Memory B cell (primary cell): ENCODE measurements around the gene BCL2L2.
A peak's percentile ranks its signal among the peaks of the same experiment; 100 is the strongest.
"Not testable (repeated sequence)": the region's sequence is repeated elsewhere in the genome, so short reads cannot be mapped to it uniquely, and the experiment has no call there.

Source experiments
- ATAC-seq: fragments of 150-1000 bp; cut with Tn5 transposase; 2 replicates; pipeline ENCODE4 v1.10.0; 2021; ENCODE audit warnings: low read depth, mild to moderate bottlenecking, moderate library complexity
- DNase-seq, 2 donors: peaks; one replicate each; pipeline ENCODE4 v3.0.0; 2022; ENCODE audit warnings: low spot score in 2 of 2
- H3K27ac Mint-ChIP-seq: one replicate; pipeline ENCODE4 v1.8.0; 2022; ENCODE audit warnings: mild to moderate bottlenecking, moderate library complexity, mixed read lengths
- H3K27me3 Mint-ChIP-seq: one replicate; pipeline ENCODE4 v1.8.0; 2022; ENCODE audit warnings: mixed read lengths
- H3K36me3 Mint-ChIP-seq: one replicate; pipeline ENCODE4 v1.8.0; 2022; ENCODE audit warnings: mild to moderate bottlenecking, mixed read lengths
- H3K4me1 Mint-ChIP-seq: one replicate; pipeline ENCODE4 v1.8.0; 2022; ENCODE audit warnings: mixed read lengths
- H3K4me3 Mint-ChIP-seq: one replicate; pipeline ENCODE4 v1.8.0; 2022; ENCODE audit warnings: mild to moderate bottlenecking, moderate library complexity, mixed read lengths
- H3K9me3 Mint-ChIP-seq: one replicate; pipeline ENCODE4 v1.8.0; 2022; ENCODE audit warnings: mixed read lengths

The BCL2L2 gene

DNA sequence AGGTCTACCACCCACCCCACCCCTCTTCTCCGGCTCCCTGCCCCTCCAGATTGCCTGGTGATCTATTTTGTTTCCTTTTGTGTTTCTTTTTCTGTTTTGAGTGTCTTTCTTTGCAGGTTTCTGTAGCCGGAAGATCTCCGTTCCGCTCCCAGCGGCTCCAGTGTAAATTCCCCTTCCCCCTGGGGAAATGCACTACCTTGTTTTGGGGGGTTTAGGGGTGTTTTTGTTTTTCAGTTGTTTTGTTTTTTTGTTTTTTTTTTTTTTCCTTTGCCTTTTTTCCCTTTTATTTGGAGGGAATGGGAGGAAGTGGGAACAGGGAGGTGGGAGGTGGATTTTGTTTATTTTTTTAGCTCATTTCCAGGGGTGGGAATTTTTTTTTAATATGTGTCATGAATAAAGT lies 19.1 kb downstream of the BCL2L2 start:
- not testable (repeated sequence) for H3K4me3 Mint-ChIP-seq, ATAC-seq, DNase-seq, H3K9me3 Mint-ChIP-seq, H3K27ac Mint-ChIP-seq, H3K27me3 Mint-ChIP-seq
- H3K36me3 Mint-ChIP-seq: peaks cover 21% of the 10 kb centered on the region
- peaks cover 18% of the 10 kb centered on the region for H3K4me1 Mint-ChIP-seq

DNA sequence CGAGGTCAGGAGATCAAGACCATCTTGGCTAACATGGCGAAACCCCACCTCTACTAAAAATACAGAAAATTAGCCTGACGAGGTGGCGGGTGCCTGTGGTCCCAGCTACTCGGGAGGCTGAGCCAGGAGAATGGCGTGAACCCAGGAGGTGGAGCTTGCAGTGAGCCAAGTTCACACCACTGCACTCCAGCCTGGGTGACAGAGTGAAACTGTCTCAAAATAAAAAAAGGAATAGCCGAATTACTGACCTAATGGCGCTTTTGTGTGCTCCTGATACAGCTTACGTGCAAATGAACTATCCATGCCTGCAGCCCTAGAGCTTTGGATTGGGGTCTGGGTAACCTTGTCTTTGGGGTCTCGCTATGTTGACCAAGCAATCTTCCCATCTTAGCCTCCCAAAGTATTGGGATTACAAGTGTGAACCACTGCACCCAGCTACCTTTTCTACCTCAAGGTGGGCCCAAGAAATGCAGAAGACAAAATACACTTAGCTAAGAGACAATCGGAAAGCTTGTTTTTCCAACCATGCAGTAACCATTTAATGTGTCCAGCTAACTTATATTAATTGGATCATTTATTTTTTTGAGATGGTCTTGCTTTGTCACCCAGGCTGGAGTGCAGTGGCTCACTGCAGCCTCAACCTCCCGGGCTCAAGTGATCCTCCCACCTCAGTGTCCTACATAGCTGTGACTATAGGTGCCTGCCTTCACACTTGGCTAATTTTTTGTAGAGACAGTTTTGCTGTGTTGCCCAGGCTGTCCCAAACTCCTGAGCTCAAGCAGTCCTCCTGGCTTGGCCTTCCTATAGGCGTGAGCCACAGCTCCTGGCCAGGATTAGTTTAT lies 20.1 kb downstream of the BCL2L2 start:
- ATAC-seq (no peak), DNase-seq (no peak)
- H3K9me3 Mint-ChIP-seq: no peaks in the 10 kb centered on the region
- H3K4me3 Mint-ChIP-seq: no peak overlapping the region
- peaks cover 18% of the 10 kb centered on the region for H3K4me1 Mint-ChIP-seq
- peaks cover 21% of the 10 kb centered on the region for H3K36me3 Mint-ChIP-seq
- no peak overlapping the region for H3K27ac Mint-ChIP-seq
- no peaks in the 10 kb centered on the region for H3K27me3 Mint-ChIP-seq

DNA sequence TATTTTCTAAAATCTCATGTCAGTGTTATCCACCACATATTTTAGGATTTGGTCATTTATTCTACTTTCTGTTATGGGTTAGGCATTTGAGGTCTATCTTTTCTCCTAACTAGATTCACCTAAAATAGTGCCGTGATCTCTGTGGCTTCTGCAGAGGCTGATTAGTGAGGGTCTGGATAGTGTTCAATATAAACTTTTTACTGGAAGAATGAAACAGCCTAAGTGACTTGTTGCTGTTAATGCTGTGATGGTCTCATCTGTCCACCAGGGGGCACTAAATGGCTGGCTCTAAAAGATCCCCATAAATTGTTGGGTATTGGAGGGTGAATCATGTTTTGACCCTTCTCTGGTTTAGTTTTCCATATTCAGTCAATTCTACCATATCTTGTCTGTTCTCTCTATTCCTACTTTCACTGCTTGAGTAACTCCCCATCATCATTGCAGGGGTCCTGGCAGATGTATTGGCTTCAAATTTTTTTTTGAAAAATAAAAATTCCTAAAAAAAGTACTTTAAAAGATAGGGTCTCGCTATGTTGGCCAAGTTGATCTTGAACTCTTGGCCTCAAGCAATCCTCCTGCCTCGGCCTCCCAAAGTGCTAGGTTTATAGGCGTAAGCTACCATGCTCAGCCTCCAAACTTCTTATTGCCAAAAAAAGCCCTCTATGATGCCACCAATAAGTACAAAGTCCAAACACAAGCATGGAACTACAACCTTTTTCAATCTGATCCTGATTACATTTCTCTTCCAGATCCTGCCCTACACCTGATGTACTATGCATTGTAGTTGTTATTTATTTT lies 21.5 kb downstream of the BCL2L2 start:
- peaks cover 7% of the 10 kb centered on the region for H3K4me1 Mint-ChIP-seq
- no peaks in the 10 kb centered on the region for H3K27me3 Mint-ChIP-seq
- no peak overlapping the region for H3K4me3 Mint-ChIP-seq
- DNase-seq (peak; percentile 47 to 50), ATAC-seq (peak; percentile 69)
- peaks cover 18% of the 10 kb centered on the region for H3K36me3 Mint-ChIP-seq
- H3K9me3 Mint-ChIP-seq: no peaks in the 10 kb centered on the region
- H3K27ac Mint-ChIP-seq: no peak overlapping the region

DNA sequence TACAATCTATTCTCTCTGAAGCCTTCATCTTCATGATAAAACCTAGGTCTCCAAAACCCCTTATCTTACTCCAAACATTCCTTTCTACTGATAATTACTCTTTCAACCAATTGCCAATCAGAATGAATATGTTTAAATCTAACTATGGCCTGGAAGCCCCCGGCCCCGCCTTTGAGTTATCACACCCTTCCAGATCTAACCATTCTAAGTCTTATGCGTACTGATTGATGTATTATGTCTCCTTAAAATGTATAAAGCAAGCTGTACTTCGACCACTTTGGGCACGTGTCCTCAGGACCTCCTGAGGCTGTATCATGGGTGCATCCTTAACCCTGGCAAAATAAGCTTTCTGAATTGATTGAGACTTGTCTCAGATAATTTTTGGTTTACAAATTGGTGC lies 29.0 kb downstream of the BCL2L2 start:
- no peak overlapping the region for H3K4me3 Mint-ChIP-seq
- no peak for DNase-seq

DNA sequence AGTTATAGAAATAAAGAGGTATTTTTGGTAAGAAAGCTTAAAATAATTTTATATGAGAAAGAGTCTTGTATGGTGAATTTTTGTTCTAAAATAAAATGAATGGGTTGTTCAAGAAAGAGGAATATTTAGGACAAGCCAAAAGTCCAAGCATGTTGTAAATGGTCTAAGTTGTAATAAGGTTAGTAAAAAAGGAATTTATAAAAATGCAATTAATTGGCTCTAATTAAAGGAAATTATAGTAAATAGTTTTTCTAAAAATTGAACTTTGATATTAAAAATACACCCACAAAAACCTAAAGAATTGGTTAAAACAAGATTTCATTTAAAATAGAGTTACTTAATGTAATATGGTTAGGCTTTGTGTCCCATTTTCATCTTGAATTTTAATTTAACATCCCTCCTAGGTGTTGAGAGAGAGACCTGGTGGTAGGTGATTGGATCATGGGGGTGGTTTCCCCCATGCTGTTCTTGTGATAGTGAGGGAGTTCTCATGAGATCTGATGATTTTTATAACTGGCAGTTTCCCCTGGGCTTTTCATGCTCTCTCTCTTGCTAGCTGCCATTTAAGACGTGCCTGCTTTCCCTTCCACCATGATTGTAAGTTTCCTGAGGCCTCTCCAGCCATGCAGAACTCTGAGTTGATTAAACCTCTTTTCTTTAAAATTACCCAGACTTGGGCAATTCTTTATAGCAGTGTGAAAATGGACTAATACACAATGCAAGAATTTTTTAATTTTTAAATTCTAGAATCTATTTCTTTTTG lies 33.1 kb downstream of the BCL2L2 start:
- peaks cover 3% of the 10 kb centered on the region for H3K36me3 Mint-ChIP-seq
- H3K27ac Mint-ChIP-seq: no peak overlapping the region
- H3K4me3 Mint-ChIP-seq: no peak overlapping the region
- DNase-seq: no peak
- peaks cover 5% of the 10 kb centered on the region for H3K9me3 Mint-ChIP-seq
- H3K4me1 Mint-ChIP-seq: no peaks in the 10 kb centered on the region
- no peak for ATAC-seq
- H3K27me3 Mint-ChIP-seq: peaks cover 13% of the 10 kb centered on the region

More for the DNA sequence above, 29.0 kb downstream of the BCL2L2 start:
- H3K4me1 Mint-ChIP-seq: no peaks in the 10 kb centered on the region
- peaks cover 5% of the 10 kb centered on the region for H3K9me3 Mint-ChIP-seq
- H3K27ac Mint-ChIP-seq: no peak overlapping the region
- peaks cover 14% of the 10 kb centered on the region for H3K27me3 Mint-ChIP-seq
- ATAC-seq: no peak
- peaks cover 3% of the 10 kb centered on the region for H3K36me3 Mint-ChIP-seq

DNA sequence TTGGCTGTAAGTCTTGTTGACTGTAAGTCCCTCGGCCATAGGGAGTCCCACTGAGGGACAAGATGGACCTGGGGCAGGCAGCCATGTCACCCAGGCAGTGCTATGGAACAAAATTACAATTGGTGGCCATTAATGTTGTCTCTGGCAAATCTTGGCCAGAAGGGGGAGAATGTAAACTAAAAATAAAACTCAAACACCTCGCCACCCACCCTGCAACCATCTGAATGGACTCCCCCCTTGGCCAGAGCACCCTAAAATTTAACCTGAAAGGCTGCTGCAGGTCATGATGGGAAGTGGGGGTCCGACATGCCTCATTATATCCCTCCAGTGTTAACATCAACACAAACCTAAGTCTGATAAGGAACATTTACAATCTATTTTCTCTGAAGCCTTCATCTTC lies 37.8 kb downstream of the BCL2L2 start:
- no peak overlapping the region for H3K27ac Mint-ChIP-seq
- H3K36me3 Mint-ChIP-seq: no peaks in the 10 kb centered on the region
- no peaks in the 10 kb centered on the region for H3K4me1 Mint-ChIP-seq
- H3K9me3 Mint-ChIP-seq: peaks cover 3% of the 10 kb centered on the region
- ATAC-seq: no peak
- no peak for DNase-seq
- H3K4me3 Mint-ChIP-seq: no peak overlapping the region
- peaks cover 5% of the 10 kb centered on the region for H3K27me3 Mint-ChIP-seq

DNA sequence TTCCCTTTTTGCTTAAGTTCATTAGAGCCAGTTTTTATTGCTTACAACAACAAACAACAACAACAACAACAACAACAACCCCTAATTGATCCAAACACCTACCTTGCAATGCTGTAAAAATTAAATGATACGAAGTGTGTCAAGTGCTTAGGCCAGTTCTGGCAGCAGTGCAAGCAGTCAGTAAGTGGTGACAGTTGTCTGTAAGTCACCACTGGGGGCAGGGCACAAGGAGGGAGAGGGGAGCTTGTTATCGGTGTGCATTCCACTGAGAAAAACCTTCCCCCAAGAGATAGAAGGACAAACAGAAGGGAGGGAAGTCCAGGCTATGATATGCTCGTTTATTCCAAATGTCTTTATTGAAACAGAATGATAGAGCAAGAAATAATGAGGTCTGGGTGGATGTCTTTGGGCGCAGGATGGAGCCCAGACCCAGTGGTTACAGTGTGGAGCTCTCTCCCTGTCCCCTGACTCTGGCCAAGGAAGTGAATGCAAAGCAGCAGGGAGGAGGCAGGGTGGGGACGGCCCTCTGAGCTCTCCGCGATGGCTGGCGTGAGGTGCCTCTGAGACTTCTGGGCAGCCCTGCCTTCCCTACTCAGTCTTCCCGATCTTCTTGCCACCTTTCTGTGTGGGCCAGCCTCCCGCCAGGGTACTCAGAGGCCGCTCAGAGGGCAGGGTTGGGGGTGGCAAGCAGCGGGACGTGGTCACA lies 39.5 kb downstream of the BCL2L2 start:
- ATAC-seq (no peak), DNase-seq (no peak)
- Mint-ChIP-seq H3K36me3 (peaks cover 3% of the 10 kb centered on the region), H3K4me3 (no peak overlapping the region), H3K27me3 (peaks cover 19% of the 10 kb centered on the region), H3K9me3 (no peaks in the 10 kb centered on the region), H3K27ac (no peak overlapping the region), H3K4me1 (peaks cover 2% of the 10 kb centered on the region)

DNA sequence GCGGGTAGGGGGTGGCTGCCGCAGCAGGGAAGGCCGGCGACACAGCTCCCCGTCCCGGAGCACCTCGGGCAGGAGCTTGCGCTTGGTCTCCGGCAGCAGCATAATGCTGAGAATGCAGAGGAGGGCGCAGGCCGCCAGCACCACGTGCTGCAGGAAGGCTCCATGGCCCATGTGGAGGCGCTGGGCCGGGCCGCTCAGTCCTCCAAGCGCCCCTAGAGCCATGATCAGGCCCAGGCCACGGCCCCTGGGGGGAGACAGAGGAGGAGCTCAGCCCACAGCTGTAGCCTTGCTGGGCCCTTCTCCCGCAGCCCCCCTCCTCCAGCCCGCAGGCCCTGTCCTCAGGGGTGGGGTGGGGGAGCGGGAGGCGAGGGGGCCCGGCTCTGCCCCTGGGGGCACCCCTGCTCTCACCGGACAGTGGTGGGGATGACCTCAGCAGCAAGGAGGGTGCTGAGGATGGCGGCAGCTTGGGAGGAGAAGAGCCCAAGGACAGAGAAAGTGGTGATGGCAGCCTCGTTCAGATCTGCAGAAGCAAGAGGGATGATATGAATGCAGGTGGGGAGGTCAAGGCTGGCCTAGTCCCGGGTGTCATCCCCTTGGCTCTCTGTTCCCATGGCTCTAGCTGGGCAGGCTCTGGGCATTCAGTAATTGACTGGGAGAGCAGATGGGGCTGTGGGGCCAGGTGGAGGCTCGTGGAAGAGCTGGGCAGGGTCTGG lies 40.2 kb downstream of the BCL2L2 start:
- Mint-ChIP-seq H3K4me1 (peaks cover 3% of the 10 kb centered on the region), H3K4me3 (no peak overlapping the region), H3K27ac (no peak overlapping the region), H3K9me3 (no peaks in the 10 kb centered on the region), H3K36me3 (peaks cover 3% of the 10 kb centered on the region), H3K27me3 (peaks cover 22% of the 10 kb centered on the region)
- ATAC-seq (no peak), DNase-seq (no peak)

DNA sequence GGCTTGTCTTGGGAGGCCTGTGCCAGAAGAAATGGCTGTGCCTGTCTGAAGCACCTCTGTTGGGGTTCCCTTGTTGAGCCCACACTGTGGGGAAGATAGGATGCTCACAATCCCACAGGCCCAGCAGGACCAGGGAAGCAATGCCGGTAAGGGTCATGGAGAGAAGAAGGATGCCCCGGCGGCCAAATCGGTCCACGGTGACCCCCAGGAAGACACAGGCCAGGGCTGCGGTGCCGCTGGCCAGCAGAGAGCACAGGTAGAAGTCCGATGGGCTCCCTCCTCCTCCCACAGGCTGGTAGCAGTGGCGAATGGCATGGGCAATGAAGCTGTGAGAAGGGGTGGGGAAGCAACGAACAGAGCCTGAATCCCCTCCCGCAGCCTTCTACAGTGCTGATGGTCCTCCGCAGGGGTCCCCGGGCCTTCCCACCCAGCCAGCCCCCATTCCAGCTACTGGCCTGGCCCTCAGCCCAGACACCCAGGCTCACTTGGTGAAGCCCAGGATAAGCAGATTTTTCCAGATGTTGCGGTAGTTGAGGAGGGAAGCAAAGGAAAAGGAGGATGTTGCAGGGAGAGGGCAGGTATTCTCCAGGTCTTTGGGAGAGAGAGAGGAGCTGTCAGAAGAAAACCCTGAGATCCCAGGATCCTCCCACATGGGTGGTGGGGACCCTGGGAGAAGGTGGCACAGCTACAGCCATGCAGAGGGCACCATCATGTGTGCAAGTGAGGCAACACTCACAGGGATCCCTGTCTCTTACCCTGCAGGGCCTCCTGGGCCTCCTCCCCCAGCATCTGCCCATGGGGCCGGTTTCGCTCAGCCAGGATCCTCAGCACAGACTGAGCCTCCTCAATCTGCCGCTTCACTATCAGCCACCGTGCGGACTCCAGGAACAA lies 41.0 kb downstream of the BCL2L2 start:
- H3K36me3 Mint-ChIP-seq: peaks cover 3% of the 10 kb centered on the region
- H3K4me1 Mint-ChIP-seq: peaks cover 3% of the 10 kb centered on the region
- no peak overlapping the region for H3K4me3 Mint-ChIP-seq
- ATAC-seq (no peak), DNase-seq (no peak)
- no peak overlapping the region for H3K27ac Mint-ChIP-seq
- peaks cover 22% of the 10 kb centered on the region for H3K27me3 Mint-ChIP-seq
- H3K9me3 Mint-ChIP-seq: no peaks in the 10 kb centered on the region

DNA sequence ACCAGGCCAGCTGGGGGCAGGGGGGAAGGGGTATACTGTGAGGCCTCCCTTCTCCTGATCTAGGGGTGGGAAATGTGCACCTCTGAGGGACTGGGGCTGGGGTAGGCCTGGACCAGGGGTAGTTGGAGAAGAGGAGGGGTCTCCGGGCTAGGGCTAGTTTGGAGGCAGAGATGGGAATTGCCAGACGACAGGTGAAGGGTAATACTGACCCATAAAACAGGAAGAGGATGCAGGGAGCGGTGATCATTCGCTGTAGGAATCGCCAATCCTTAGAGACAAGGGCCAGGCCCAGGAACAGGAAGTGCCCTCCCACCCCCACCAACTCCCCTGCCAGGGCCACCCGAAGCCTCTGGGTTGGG lies 41.6 kb downstream of the BCL2L2 start:
- DNase-seq (no peak), ATAC-seq (no peak)
- no peak overlapping the region for H3K27ac Mint-ChIP-seq
- no peak overlapping the region for H3K4me3 Mint-ChIP-seq
- H3K27me3 Mint-ChIP-seq: peaks cover 26% of the 10 kb centered on the region
- H3K4me1 Mint-ChIP-seq: peaks cover 7% of the 10 kb centered on the region
- peaks cover 3% of the 10 kb centered on the region for H3K36me3 Mint-ChIP-seq
- no peaks in the 10 kb centered on the region for H3K9me3 Mint-ChIP-seq

DNA sequence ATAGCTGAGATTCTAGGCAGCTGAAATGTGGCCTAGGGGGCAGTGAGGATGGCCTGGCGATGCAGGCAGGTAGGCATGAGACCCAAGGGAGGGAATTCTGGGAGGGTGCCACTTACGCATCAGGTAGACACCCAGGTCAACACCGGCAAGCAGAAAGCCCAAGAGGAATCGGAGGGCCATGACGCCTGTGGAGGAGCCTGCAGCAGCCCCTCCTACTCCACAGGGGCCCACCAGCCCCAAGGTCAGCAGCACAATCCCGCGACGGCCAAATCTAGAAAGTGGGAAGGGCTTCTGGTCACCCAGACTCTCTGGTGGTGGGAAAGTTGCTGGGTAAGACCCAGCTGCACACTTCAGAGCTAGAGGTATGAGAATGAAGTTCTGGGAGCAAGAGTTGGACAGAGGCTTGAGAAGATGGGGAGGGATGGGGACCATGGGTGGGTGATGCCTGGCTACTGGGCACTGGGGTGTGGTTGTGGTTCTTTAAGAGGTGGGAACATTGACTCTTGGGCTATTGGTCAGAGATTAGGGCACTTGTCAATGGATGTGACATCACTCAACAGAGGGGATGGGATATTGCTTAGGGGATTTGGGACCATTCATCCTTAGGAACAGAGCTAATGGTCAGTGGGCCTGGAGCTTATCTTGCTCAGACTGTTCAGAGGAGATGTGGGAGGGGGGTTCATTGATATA lies 42.7 kb downstream of the BCL2L2 start:
- peaks cover 36% of the 10 kb centered on the region for H3K27me3 Mint-ChIP-seq
- DNase-seq (no peak), ATAC-seq (no peak)
- H3K27ac Mint-ChIP-seq: no peak overlapping the region
- H3K9me3 Mint-ChIP-seq: no peaks in the 10 kb centered on the region
- peaks cover 7% of the 10 kb centered on the region for H3K4me1 Mint-ChIP-seq
- no peak overlapping the region for H3K4me3 Mint-ChIP-seq
- H3K36me3 Mint-ChIP-seq: peaks cover 3% of the 10 kb centered on the region
